NCI-H146 treated with DMSO at 0.1 percent for 48 hours (cell line): ENCODE results near the gene PRKAR2A.
"Not testable (repeated sequence)": the region's sequence is repeated elsewhere in the genome, so short reads cannot be mapped to it uniquely, and the experiment has no call there.

Source experiments
- DNase-seq: peaks from one replicate; lab custom pipeline; 2025; ENCODE audit not compliant: unreplicated experiment; lab: John Stamatoyannopoulos, UW

The PRKAR2A gene

GRCh38 chr3:48837163-48837562 is 10.5 kb downstream of the PRKAR2A start:
- no peak for DNase-seq

GRCh38 chr3:48835650-48836366 is 11.9 kb downstream of the PRKAR2A start:
- DNase-seq: no peak

- DNase-seq: no peak
Observed at GRCh38 chr3:48832684-48833083, 15.0 kb downstream of the PRKAR2A start.

- DNase-seq: no peak
Observed at GRCh38 chr3:48830715-48831114, 17.0 kb downstream of the PRKAR2A start.

- DNase-seq: not testable (repeated sequence)
Observed at GRCh38 chr3:48829525-48829924, 18.1 kb downstream of the PRKAR2A start.

GRCh38 chr3:48827874-48828273 is 19.8 kb downstream of the PRKAR2A start:
- DNase-seq: not testable (repeated sequence)

- DNase-seq: no peak
Observed at GRCh38 chr3:48826451-48826850, 21.2 kb downstream of the PRKAR2A start.

GRCh38 chr3:48820612-48821324 is 26.9 kb downstream of the PRKAR2A start:
- DNase-seq: no peak

- DNase-seq: no peak
Observed at GRCh38 chr3:48819234-48820221, 28.1 kb downstream of the PRKAR2A start.

- DNase-seq: no peak
Observed at GRCh38 chr3:48811524-48811923, 36.1 kb downstream of the PRKAR2A start.

GRCh38 chr3:48804930-48805329 is 42.7 kb downstream of the PRKAR2A start:
- no peak for DNase-seq

- DNase-seq: not testable (repeated sequence)
Observed at GRCh38 chr3:48800831-48801230, 46.8 kb downstream of the PRKAR2A start.

GRCh38 chr3:48798998-48799397 is 48.7 kb downstream of the PRKAR2A start:
- DNase-seq: no peak

GRCh38 chr3:48797626-48798025 is 50.0 kb downstream of the PRKAR2A start:
- no peak for DNase-seq

GRCh38 chr3:48795997-48796732 is 51.5 kb downstream of the PRKAR2A start:
- DNase-seq: no peak

GRCh38 chr3:48793484-48793883 is 54.2 kb downstream of the PRKAR2A start:
- not testable (repeated sequence) for DNase-seq

GRCh38 chr3:48789665-48790064 is 58.0 kb downstream of the PRKAR2A start:
- no peak for DNase-seq

GRCh38 chr3:48788544-48789162 is 59.0 kb downstream of the PRKAR2A start:
- DNase-seq: no peak

GRCh38 chr3:48784426-48785120 is 63.1 kb downstream of the PRKAR2A start:
- no peak for DNase-seq

- no peak for DNase-seq
Observed at GRCh38 chr3:48783304-48783703, 64.4 kb downstream of the PRKAR2A start.
